ENCODE measurements around the gene TGM1.

The TGM1 gene

GRCh38 chr14:24282736-24283135 is 19.8 kb upstream of the TGM1 start:
- TF ChIP-seq CTCF (conservative IDR thresholded peaks at IDR 0.05; ENCODE audit: control insufficient read depth, insufficient read depth, low read depth, low read length), result no peak
- DNase-seq (ENCODE audit: low read depth), result no peak
- no peak overlapping the region for H3K4me3 ChIP-seq (ENCODE audit: control insufficient read depth, low read depth, low read length)

GRCh38 chr14:24281636-24282035 is 18.7 kb upstream of the TGM1 start:
- DNase-seq (ENCODE audit: low read depth), result no peak
- no peak overlapping the region for H3K4me3 ChIP-seq (ENCODE audit: control insufficient read depth, low read depth, low read length)
- TF ChIP-seq CTCF (conservative IDR thresholded peaks at IDR 0.05; ENCODE audit: control insufficient read depth, insufficient read depth, low read depth, low read length), result no peak

- no peak for TF ChIP-seq CTCF (conservative IDR thresholded peaks at IDR 0.05; ENCODE audit: control insufficient read depth, insufficient read depth, low read depth, low read length)
- DNase-seq (ENCODE audit: low read depth), result peak; percentile 34
- H3K4me3 ChIP-seq (ENCODE audit: control insufficient read depth, low read depth, low read length), result no peak overlapping the region
Measured at GRCh38 chr14:24280797-24281460, 18.0 kb upstream of the TGM1 start.

- no peak overlapping the region for H3K4me3 ChIP-seq (ENCODE audit: control insufficient read depth, low read depth, low read length)
- DNase-seq (ENCODE audit: low read depth), result peak; percentile 6
- no peak for TF ChIP-seq CTCF (conservative IDR thresholded peaks at IDR 0.05; ENCODE audit: control insufficient read depth, insufficient read depth, low read depth, low read length)
Measured at GRCh38 chr14:24279301-24280186, 16.6 kb upstream of the TGM1 start.

- no peak for TF ChIP-seq CTCF (conservative IDR thresholded peaks at IDR 0.05; ENCODE audit: control insufficient read depth, insufficient read depth, low read depth, low read length)
- DNase-seq (ENCODE audit: low read depth), result no peak
- H3K4me3 ChIP-seq (ENCODE audit: control insufficient read depth, low read depth, low read length), result no peak overlapping the region
Measured at GRCh38 chr14:24278424-24278823, 15.4 kb upstream of the TGM1 start.

GRCh38 chr14:24277606-24278321 is 14.8 kb upstream of the TGM1 start:
- no peak for TF ChIP-seq CTCF (conservative IDR thresholded peaks at IDR 0.05; ENCODE audit: control insufficient read depth, insufficient read depth, low read depth, low read length)
- DNase-seq (ENCODE audit: low read depth), result no peak
- no peak overlapping the region for H3K4me3 ChIP-seq (ENCODE audit: control insufficient read depth, low read depth, low read length)

All from fibroblast of mammary gland (primary cell).